ENCODE data around the gene MTHFS.

MTHFS gene

DNA sequence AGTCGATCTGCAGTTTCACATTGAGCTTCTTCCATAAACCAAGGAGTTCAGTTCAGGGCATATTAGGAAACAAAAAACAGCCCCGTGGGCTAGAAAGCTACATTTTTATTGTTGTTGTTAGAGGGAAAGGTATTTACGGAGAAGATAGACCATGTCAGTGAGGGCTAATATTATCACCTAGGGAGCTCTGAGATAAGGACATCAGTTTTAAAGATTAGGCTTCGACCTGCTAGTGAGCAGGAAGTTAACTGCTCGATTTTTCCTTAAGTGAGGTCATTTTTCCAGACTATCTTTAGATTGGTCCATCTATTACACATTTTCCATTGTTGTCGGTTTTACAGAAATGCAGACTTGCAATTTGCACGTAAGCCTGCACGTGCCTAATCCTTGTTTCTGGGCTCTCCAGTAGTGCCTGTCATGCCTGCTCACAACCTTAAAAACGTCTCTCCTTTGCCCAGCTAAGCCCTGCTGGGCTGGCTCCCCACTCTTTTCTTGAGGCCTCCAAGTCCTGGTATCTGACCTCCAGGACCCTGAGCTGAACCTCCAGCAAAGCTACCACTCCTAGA lies 72.6 kb downstream of the MTHFS start:
- DNase-seq (ENCODE audit: extremely low read depth in 1 of 2, low read depth in 1 of 2), result no peak

- no peak for DNase-seq (ENCODE audit: extremely low read depth in 1 of 2, low read depth in 1 of 2)
Measured at GRCh38 chr15:79820820-79821219, 76.0 kb downstream of the MTHFS start.

DNA sequence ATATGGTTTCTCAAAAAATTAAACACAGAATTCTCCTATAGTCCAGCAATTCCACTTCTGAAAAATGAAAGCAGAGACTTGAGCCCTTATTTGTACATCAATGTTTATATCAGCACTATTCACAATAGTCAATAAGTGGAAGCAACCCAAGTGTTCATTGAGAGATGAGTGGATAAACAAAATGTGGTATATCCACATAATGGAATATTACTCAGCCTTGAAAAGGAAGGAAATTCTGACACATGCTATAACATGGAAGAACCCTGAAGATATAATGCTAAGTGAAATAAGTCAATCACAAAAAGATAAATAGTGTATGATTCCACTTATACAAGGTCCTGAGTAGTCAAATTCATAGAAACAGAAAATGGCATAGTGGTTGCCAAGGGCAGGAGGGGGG lies 76.6 kb downstream of the MTHFS start:
- DNase-seq (ENCODE audit: extremely low read depth in 1 of 2, low read depth in 1 of 2), result no peak

GRCh38 chr15:79816571-79816970 lies 80.2 kb downstream of the MTHFS start:
- DNase-seq (ENCODE audit: extremely low read depth in 1 of 2, low read depth in 1 of 2), result no peak

- no peak for DNase-seq (ENCODE audit: extremely low read depth in 1 of 2, low read depth in 1 of 2)
Measured at GRCh38 chr15:79815468-79815867, 81.3 kb downstream of the MTHFS start.

- no peak for DNase-seq (ENCODE audit: extremely low read depth in 1 of 2, low read depth in 1 of 2)
Measured at GRCh38 chr15:79812541-79812940, 84.3 kb downstream of the MTHFS start.

GRCh38 chr15:79811406-79812405 lies 85.1 kb downstream of the MTHFS start:
- no peak for DNase-seq (ENCODE audit: extremely low read depth in 1 of 2, low read depth in 1 of 2)

DNA sequence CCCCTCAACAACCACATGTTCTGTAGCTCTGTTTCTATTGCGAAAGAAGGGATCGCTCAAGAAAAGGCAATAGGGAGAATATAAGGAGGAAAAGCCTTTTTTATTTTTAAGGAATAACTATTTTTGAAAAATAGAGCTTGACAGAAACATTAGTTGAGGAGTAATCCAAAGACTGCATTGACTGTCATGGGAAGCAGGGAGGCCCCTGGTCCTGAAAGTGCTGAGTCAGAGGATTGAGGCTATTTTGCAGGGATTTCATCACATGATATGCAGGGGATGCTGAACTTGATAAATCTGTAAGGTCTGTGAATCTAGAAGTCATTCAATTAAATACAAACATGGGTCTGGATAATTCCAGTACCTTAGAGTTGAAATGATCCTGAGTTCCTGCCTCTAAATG lies 92.0 kb downstream of the MTHFS start:
- no peak for DNase-seq (ENCODE audit: extremely low read depth in 1 of 2, low read depth in 1 of 2)

DNA sequence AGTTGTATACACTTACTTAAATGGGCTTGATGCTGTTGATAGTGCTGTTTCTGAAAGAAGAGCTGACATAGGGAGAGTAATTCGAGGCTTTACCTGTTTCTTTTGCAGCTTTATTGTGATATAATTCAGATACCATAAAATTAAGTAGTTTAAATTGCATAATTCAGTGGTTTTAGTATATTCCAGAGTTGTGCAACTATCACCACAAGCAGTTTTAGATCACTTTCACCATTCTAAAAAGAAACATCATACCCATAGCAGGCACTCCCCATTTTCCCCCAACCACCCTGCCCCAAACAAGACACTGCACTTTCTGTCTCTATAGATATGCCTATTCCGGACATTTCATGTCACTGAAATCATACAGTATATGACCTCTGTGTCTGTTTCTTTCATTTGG lies 98.5 kb downstream of the MTHFS start:
- DNase-seq (ENCODE audit: extremely low read depth in 1 of 2, low read depth in 1 of 2), result no peak

Data from stimulated activated CD8-positive, alpha-beta memory T cell treated with anti-CD3 and anti-CD28 coated beads, Interleukin-7, amount 100 ng/mL, for 48 hours (primary cell).